CD8-positive, alpha-beta memory T cell (primary cell): Measurements from ENCODE around the gene CA10. TPM values are rescaled to one million over a fixed set of nuclear protein-coding genes. Genes with fewer than 3 reads are reported as not detected.

Source experiments
- CTCF ChIA-PET: fragments of 350-600 bp; sonication (Branson Sonifier 250); formaldehyde crosslinking; loops from one replicate; lab custom pipeline; 2021; ENCODE audit warnings: antibody characterized with exemption; lab: Charles Lee
- POLR2A ChIA-PET: fragments of 350-600 bp; sonication (Branson Sonifier 250); formaldehyde crosslinking; loops from one replicate; lab custom pipeline; 2021; ENCODE audit warnings: antibody characterized with exemption; lab: Charles Lee
- DNase-seq, 5 donors: peaks; one replicate each; pipeline versions ENCODE4 v3.0.0 to v3.0.0-alpha.2; 2020 to 2022; ENCODE audit warnings: mixed read lengths in 1 of 5
- H3K27ac ChIP-seq: one replicate; pipeline ENCODE4 v1.7.0; 2013; ENCODE audit warnings: low read depth, mild to moderate bottlenecking, low read length, moderate library complexity
- H3K27me3 ChIP-seq: 2 replicates; pipeline ENCODE4 v1.7.0; 2013; ENCODE audit warnings: low read length, mild to moderate bottlenecking; ENCODE audit not compliant: insufficient read depth, poor library complexity, severe bottlenecking
- H3K36me3 ChIP-seq: 2 replicates; pipeline ENCODE4 v1.7.0; 2013; ENCODE audit warnings: mild to moderate bottlenecking, low read length, moderate library complexity; ENCODE audit not compliant: insufficient read depth
- H3K4me1 ChIP-seq: 2 replicates; pipeline ENCODE4 v1.7.0; 2013; ENCODE audit warnings: mild to moderate bottlenecking, low read length, moderate library complexity; ENCODE audit not compliant: insufficient read depth
- H3K4me3 ChIP-seq: 2 replicates; pipeline ENCODE4 v1.7.0; 2013; ENCODE audit warnings: mild to moderate bottlenecking, low read length
- H3K9me3 ChIP-seq: 2 replicates; pipeline ENCODE4 v1.7.0; 2013; ENCODE audit warnings: mild to moderate bottlenecking, low read length
- H3K27ac Mint-ChIP-seq, 8 donors: one replicate each; pipeline ENCODE4 v1.8.0; 2020 to 2021; ENCODE audit warnings: mixed read lengths in 8 of 8, mild to moderate bottlenecking in 6 of 8, inconsistent platforms in 3 of 8, moderate library complexity in 3 of 8
- H3K27me3 Mint-ChIP-seq, 2 donors: one replicate each; pipeline ENCODE4 v1.8.0; 2020 to 2021; ENCODE audit warnings: mixed read lengths in 2 of 2, mild to moderate bottlenecking in 1 of 2, moderate library complexity in 1 of 2
- H3K36me3 Mint-ChIP-seq, 3 donors: one replicate each; pipeline ENCODE4 v1.8.0; 2020 to 2021; ENCODE audit warnings: mixed read lengths in 3 of 3, inconsistent platforms in 1 of 3, mild to moderate bottlenecking in 1 of 3
- H3K4me1 Mint-ChIP-seq, 3 donors: one replicate each; pipeline ENCODE4 v1.8.0; 2020 to 2021; ENCODE audit warnings: mixed read lengths in 3 of 3, inconsistent platforms in 1 of 3, mild to moderate bottlenecking in 1 of 3
- H3K4me3 Mint-ChIP-seq, 7 donors: one replicate each; pipeline ENCODE4 v1.8.0; 2020 to 2021; ENCODE audit warnings: mixed read lengths in 7 of 7, mild to moderate bottlenecking in 6 of 7, moderate library complexity in 4 of 7, inconsistent platforms in 2 of 7
- H3K9me3 Mint-ChIP-seq, 5 donors: one replicate each; pipeline ENCODE4 v1.8.0; 2020 to 2022; ENCODE audit warnings: mixed read lengths in 5 of 5, mild to moderate bottlenecking in 3 of 5, moderate library complexity in 2 of 5, inconsistent platforms in 1 of 5
- polyA plus RNA-seq: library from polyadenylated mRNA; unstranded; fragments of 300-500 nt; fragmentation: Illumina TruSeq; gene quantifications from one replicate; pipeline ENCODE4 v1.2.3, GENCODE V29; 2021
- total RNA-seq, 2 experiments: library from RNA; stranded (reverse); gene quantifications; one replicate each; pipeline ENCODE4 v1.2.3, GENCODE V29; 2021

CA10 gene
- total and polyA plus RNA-seq, 3 experiments from 2014 or later = 0.18 TPM; not detected in 2

- H3K27me3 ChIP-seq = no peaks in the 10 kb centered on the region
- H3K27ac ChIP-seq = no peak overlapping the region
- H3K4me3 Mint-ChIP-seq = no peak overlapping the region
- H3K27me3 Mint-ChIP-seq = peaks cover 1 to 2% of the 10 kb centered on the region in 2 donors
- no peak overlapping the region for H3K27ac Mint-ChIP-seq
- no peak for DNase-seq
- peaks cover 0 to 2% (median 0%) of the 10 kb centered on the region in 5 donors for H3K9me3 Mint-ChIP-seq
- H3K36me3 ChIP-seq = no peaks in the 10 kb centered on the region
- CTCF ChIA-PET = no interaction called here
- no peaks in the 10 kb centered on the region for H3K36me3 Mint-ChIP-seq
- no peaks in the 10 kb centered on the region for H3K4me1 ChIP-seq
- no peaks in the 10 kb centered on the region for H3K9me3 ChIP-seq
- H3K4me1 Mint-ChIP-seq = no peaks in the 10 kb centered on the region
- H3K4me3 ChIP-seq = no peak overlapping the region
- POLR2A ChIA-PET = no interaction called here
Measured at GRCh38 chr17:51795401-51795800, 363.1 kb downstream of the CA10 start.

- no peak overlapping the region for H3K27ac Mint-ChIP-seq
- no peak overlapping the region for H3K4me3 ChIP-seq
- DNase-seq = no peak
- H3K4me3 Mint-ChIP-seq = no peak overlapping the region
- H3K27me3 Mint-ChIP-seq = peaks cover 2 to 3% of the 10 kb centered on the region in 2 donors
- no peaks in the 10 kb centered on the region for H3K36me3 Mint-ChIP-seq
- POLR2A ChIA-PET = no interaction called here
- H3K9me3 ChIP-seq = no peaks in the 10 kb centered on the region
- no peaks in the 10 kb centered on the region for H3K36me3 ChIP-seq
- H3K9me3 Mint-ChIP-seq = peaks cover 0 to 6% (median 2%) of the 10 kb centered on the region in 5 donors
- H3K27me3 ChIP-seq = no peaks in the 10 kb centered on the region
- no peaks in the 10 kb centered on the region for H3K4me1 ChIP-seq
- no peak overlapping the region for H3K27ac ChIP-seq
- H3K4me1 Mint-ChIP-seq = no peaks in the 10 kb centered on the region
- CTCF ChIA-PET = no interaction called here
Measured at GRCh38 chr17:51794466-51794865, 364.0 kb downstream of the CA10 start.

DNA sequence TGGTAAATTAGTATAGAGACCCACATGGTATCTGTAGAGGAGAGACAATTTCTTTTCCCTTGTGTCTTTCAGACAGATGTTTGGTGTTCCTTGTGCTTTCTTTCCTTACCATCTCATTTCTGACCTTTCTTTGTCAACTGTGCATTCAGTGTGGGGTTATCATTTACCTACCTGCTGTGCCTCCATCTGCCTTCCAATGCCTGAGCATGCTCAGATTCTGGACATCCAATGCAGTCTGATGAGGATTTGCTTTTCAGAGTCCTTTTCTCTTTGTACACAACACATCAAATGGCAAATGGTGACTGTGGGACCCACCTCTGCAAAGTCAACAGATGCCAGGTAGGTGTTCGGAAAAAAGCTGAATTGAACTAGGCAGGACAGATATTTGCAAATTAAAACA, 364.8 kb downstream of the CA10 start:
- no peak for DNase-seq
- peaks cover 2 to 5% of the 10 kb centered on the region in 2 donors for H3K27me3 Mint-ChIP-seq
- ChIA-PET POLR2A (no interaction called here), CTCF (no interaction called here)
- H3K36me3 ChIP-seq = no peaks in the 10 kb centered on the region
- H3K4me1 ChIP-seq = no peaks in the 10 kb centered on the region
- H3K27ac Mint-ChIP-seq = no peak overlapping the region
- peaks cover 0 to 8% (median 2%) of the 10 kb centered on the region in 5 donors for H3K9me3 Mint-ChIP-seq
- no peaks in the 10 kb centered on the region for H3K27me3 ChIP-seq
- no peaks in the 10 kb centered on the region for H3K36me3 Mint-ChIP-seq
- H3K4me3 Mint-ChIP-seq = no peak overlapping the region
- H3K9me3 ChIP-seq = no peaks in the 10 kb centered on the region
- no peaks in the 10 kb centered on the region for H3K4me1 Mint-ChIP-seq
- no peak overlapping the region for H3K27ac ChIP-seq
- H3K4me3 ChIP-seq = no peak overlapping the region

DNA sequence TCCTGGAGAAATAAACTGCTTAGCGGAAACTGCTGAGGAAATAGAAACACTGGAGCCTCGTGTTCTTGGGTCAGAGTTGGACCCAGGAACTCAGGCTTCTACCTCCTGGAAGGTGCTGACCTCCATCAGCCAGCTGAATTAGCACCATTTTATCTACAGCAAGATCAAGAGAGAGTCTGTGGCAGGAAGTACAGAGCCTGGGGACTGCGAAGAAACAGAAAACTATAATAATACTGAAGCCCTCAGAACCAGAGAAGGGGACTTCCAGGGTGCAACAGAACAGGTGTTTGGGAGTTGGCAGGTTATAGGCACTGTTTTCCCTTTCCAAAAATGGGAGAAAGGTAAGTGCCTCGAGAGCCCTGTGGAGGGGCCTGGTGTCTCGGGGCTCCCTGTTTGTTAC, 379.7 kb downstream of the CA10 start:
- DNase-seq = no peak
- POLR2A ChIA-PET = no interaction called here
- CTCF ChIA-PET = no interaction called here

GRCh38 chr17:51770027-51770759, 388.3 kb downstream of the CA10 start:
- ChIA-PET CTCF (no interaction called here), POLR2A (no interaction called here)
- Histone ChIP-seq H3K4me3 (no peak overlapping the region), H3K36me3 (no peaks in the 10 kb centered on the region), H3K27ac (no peak overlapping the region), H3K27me3 (no peaks in the 10 kb centered on the region), H3K9me3 (no peaks in the 10 kb centered on the region), H3K4me1 (no peaks in the 10 kb centered on the region)
- Mint-ChIP-seq H3K4me3 (no peak overlapping the region), H3K36me3 (no peaks in the 10 kb centered on the region), H3K9me3 (no peaks in the 10 kb centered on the region), H3K4me1 (no peaks in the 10 kb centered on the region), H3K27ac (no peak overlapping the region), H3K27me3 (peaks cover 3 to 5% of the 10 kb centered on the region in 2 donors)
- no peak for DNase-seq

More for the DNA sequence above, 379.7 kb downstream of the CA10 start:
- H3K27me3 ChIP-seq = no peaks in the 10 kb centered on the region
- no peak overlapping the region for H3K4me3 ChIP-seq
- Mint-ChIP-seq H3K27me3 (peaks cover 0 to 12% of the 10 kb centered on the region in 2 donors), H3K27ac (no peak overlapping the region), H3K36me3 (no peaks in the 10 kb centered on the region), H3K4me3 (no peak overlapping the region), H3K9me3 (no peaks in the 10 kb centered on the region), H3K4me1 (peaks cover 0 to 3% (median 0%) of the 10 kb centered on the region in 3 donors)
- no peaks in the 10 kb centered on the region for H3K36me3 ChIP-seq
- no peak overlapping the region for H3K27ac ChIP-seq
- no peaks in the 10 kb centered on the region for H3K9me3 ChIP-seq
- H3K4me1 ChIP-seq = no peaks in the 10 kb centered on the region

GRCh38 chr17:51769231-51769630, 389.3 kb downstream of the CA10 start:
- H3K27me3 Mint-ChIP-seq = peaks cover 5% of the 10 kb centered on the region in 2 donors
- Histone ChIP-seq H3K9me3 (no peaks in the 10 kb centered on the region), H3K4me1 (no peaks in the 10 kb centered on the region), H3K36me3 (no peaks in the 10 kb centered on the region), H3K27me3 (no peaks in the 10 kb centered on the region), H3K4me3 (no peak overlapping the region), H3K27ac (no peak overlapping the region)
- no peak overlapping the region for H3K4me3 Mint-ChIP-seq
- DNase-seq = no peak
- ChIA-PET POLR2A (no interaction called here), CTCF (no interaction called here)
- no peaks in the 10 kb centered on the region for H3K36me3 Mint-ChIP-seq
- H3K27ac Mint-ChIP-seq = no peak overlapping the region
- H3K4me1 Mint-ChIP-seq = no peaks in the 10 kb centered on the region
- H3K9me3 Mint-ChIP-seq = no peaks in the 10 kb centered on the region

DNA sequence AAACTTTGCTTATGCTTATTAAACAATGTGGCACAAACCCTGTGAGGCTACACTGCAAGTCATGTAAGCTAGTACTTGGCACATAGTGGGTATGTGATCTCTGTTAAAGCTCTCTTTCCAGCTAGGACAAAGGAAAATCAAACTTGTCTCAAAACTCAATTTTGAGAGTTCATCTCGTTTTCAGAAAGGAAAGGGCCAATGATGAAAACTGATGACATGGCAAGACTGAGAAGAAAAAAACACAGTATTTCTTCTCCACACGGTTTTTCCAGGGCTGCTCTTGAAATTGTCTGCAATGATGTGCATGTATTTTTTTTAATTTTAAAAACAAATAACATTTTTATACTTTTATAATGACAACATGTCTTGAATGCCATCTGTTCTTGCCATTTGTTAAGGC, 389.8 kb downstream of the CA10 start:
- Mint-ChIP-seq H3K27me3 (peaks cover 5 to 8% of the 10 kb centered on the region in 2 donors), H3K36me3 (no peaks in the 10 kb centered on the region), H3K9me3 (no peaks in the 10 kb centered on the region), H3K4me1 (no peaks in the 10 kb centered on the region), H3K4me3 (no peak overlapping the region), H3K27ac (no peak overlapping the region)
- CTCF ChIA-PET = no interaction called here
- Histone ChIP-seq H3K36me3 (no peaks in the 10 kb centered on the region), H3K27ac (no peak overlapping the region), H3K4me3 (no peak overlapping the region), H3K27me3 (no peaks in the 10 kb centered on the region), H3K4me1 (no peaks in the 10 kb centered on the region), H3K9me3 (no peaks in the 10 kb centered on the region)
- no peak for DNase-seq
- POLR2A ChIA-PET = no interaction called here

GRCh38 chr17:51767287-51767686, 391.2 kb downstream of the CA10 start:
- no peaks in the 10 kb centered on the region for H3K9me3 Mint-ChIP-seq
- CTCF ChIA-PET = no interaction called here
- H3K27ac ChIP-seq = no peak overlapping the region
- H3K4me3 Mint-ChIP-seq = no peak overlapping the region
- H3K9me3 ChIP-seq = no peaks in the 10 kb centered on the region
- no peaks in the 10 kb centered on the region for H3K27me3 ChIP-seq
- no peaks in the 10 kb centered on the region for H3K4me1 ChIP-seq
- no peaks in the 10 kb centered on the region for H3K4me1 Mint-ChIP-seq
- no peaks in the 10 kb centered on the region for H3K36me3 Mint-ChIP-seq
- no peak overlapping the region for H3K27ac Mint-ChIP-seq
- no peaks in the 10 kb centered on the region for H3K36me3 ChIP-seq
- POLR2A ChIA-PET = no interaction called here
- peaks cover 6 to 14% of the 10 kb centered on the region in 2 donors for H3K27me3 Mint-ChIP-seq
- DNase-seq = no peak
- H3K4me3 ChIP-seq = no peak overlapping the region
